ENCODE measurements around the gene ZDHHC6.

DNA sequence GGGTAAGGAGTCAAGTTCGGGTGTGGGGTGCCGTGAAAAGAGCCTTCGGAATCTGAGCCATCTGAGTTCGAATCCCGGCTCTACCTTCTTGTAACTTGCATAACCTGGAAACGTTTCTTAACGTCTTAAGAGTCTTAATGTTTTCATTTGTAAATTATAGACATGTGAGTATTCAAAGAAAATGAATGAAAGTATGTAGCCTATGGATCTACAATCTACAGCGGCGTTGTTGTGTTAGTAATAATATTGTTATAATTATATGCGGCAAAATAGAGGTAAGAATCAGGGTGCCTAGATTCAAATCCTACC lies 860 bp upstream of the ZDHHC6 start:
- TF ChIP-seq, protein P1, sequence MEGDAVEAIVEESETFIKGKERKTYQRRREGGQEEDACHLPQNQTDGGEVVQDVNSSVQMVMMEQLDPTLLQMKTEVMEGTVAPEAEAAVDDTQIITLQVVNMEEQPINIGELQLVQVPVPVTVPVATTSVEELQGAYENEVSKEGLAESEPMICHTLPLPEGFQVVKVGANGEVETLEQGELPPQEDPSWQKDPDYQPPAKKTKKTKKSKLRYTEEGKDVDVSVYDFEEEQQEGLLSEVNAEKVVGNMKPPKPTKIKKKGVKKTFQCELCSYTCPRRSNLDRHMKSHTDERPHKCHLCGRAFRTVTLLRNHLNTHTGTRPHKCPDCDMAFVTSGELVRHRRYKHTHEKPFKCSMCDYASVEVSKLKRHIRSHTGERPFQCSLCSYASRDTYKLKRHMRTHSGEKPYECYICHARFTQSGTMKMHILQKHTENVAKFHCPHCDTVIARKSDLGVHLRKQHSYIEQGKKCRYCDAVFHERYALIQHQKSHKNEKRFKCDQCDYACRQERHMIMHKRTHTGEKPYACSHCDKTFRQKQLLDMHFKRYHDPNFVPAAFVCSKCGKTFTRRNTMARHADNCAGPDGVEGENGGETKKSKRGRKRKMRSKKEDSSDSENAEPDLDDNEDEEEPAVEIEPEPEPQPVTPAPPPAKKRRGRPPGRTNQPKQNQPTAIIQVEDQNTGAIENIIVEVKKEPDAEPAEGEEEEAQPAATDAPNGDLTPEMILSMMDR (IDR thresholded peaks at IDR 0.05; ENCODE audit: insufficient read depth, low read depth, low read length): no peak
- TF ChIP-seq EZH2 (IDR thresholded peaks at IDR 0.05; ENCODE audit: insufficient read depth, low read length): no peak
